IPS DF 6.9 (cell line): ENCODE results near the gene TXK.
A peak's percentile ranks its signal among the peaks of the same experiment; 100 is the strongest.

ENCODE experiments used
- DNase-seq: peaks from one replicate; pipeline ENCODE4 v3.0.0-alpha.2; 2013; ENCODE audit warnings: low read depth, low spot score
- H3K27ac ChIP-seq: one replicate; pipeline ENCODE4 v1.5.1; 2013; ENCODE audit warnings: low read length, control low read depth
- H3K27me3 ChIP-seq: 2 replicates; pipeline ENCODE4 v1.6.1; 2013; ENCODE audit warnings: mild to moderate bottlenecking, low read length; ENCODE audit not compliant: control insufficient read depth, insufficient read depth
- H3K36me3 ChIP-seq: 2 replicates; pipeline ENCODE4 v1.6.1; 2013; ENCODE audit warnings: low read length; ENCODE audit not compliant: control insufficient read depth, insufficient read depth
- H3K4me1 ChIP-seq: 2 replicates; pipeline ENCODE4 v1.6.1; 2013; ENCODE audit warnings: low read length; ENCODE audit not compliant: control insufficient read depth, insufficient read depth
- H3K4me3 ChIP-seq: 2 replicates; pipeline ENCODE4 v1.5.1; 2013; ENCODE audit warnings: mild to moderate bottlenecking, low read length
- H3K9me3 ChIP-seq: 2 replicates; pipeline ENCODE4 v1.6.1; 2013; ENCODE audit warnings: low read length, inconsistent platforms; ENCODE audit not compliant: control insufficient read depth, insufficient read depth
- WGBS: extraction: QIAGEN DNeasy Blood & Tissue Kit; methylation state at CpG from one replicate; pipeline ENCODE4 v1.1.7; 2013; ENCODE audit warnings: mixed read lengths, missing lambda C conversion rate; ENCODE audit not compliant: insufficient read length, insufficient coverage; 5-methylcytosine and 5-hydroxymethylcytosine counted together

Gene TXK

DNA sequence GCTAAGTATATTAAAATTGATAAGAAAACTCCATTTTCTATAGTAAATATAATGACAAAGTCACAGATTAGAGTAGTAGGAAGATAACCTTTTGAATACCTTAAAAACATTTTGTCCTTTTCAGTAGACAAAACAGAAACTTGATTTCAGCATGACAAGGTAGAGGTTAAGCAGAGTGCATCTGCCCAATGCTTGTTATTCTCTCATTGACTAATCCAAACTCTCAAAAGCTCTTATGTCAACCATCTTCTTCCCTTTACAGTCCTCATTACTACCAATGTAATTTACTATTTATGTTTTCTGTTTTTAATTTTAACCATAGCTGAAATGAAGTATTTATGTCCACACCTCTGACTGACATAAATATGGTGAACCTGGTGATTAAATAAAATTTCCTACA is 106.4 kb downstream of the TXK start:
- no peak for DNase-seq
- H3K27ac ChIP-seq, result no peak overlapping the region
- H3K27me3 ChIP-seq, result no peaks in the 10 kb centered on the region
- no peaks in the 10 kb centered on the region for H3K9me3 ChIP-seq
- no peaks in the 10 kb centered on the region for H3K36me3 ChIP-seq
- H3K4me1 ChIP-seq, result peaks cover 2% of the 10 kb centered on the region; the same call in 1 of the 2 replicates
- H3K4me3 ChIP-seq, result no peak overlapping the region

DNA sequence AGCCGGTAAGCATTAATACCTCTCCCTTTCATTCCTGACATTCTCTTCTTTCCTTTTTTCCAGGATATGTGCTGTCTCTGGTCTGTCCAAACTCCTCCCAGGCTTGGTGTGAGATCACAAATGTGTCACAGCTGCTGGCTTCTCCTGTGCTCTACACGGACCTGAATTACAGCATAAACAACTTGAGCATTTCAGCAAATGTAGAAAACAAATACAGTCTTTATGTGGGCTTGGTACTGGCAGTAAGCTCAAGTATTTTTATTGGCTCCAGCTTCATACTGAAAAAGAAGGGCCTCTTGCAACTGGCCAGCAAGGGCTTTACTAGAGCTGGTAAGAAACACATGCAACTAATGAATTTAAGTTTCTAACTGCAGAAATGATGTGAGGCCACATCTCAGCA is 109.0 kb downstream of the TXK start:
- WGBS, result no CpG with 5 or more reads among the region's 2 CpGs
- no peak for DNase-seq

GRCh38 chr4:48024522-48024921 is 109.5 kb downstream of the TXK start:
- WGBS, result no CpG with 5 or more reads among the region's 4 CpGs
- H3K27ac ChIP-seq, result no peak overlapping the region
- H3K4me3 ChIP-seq, result no peak overlapping the region
- no peak for DNase-seq
- H3K4me1 ChIP-seq, result peaks cover 2% of the 10 kb centered on the region; the same call in 1 of the 2 replicates
- H3K27me3 ChIP-seq, result no peaks in the 10 kb centered on the region
- H3K9me3 ChIP-seq, result no peaks in the 10 kb centered on the region
- H3K36me3 ChIP-seq, result no peaks in the 10 kb centered on the region

More for the DNA sequence above, 109.0 kb downstream of the TXK start:
- Histone ChIP-seq H3K27ac (no peak overlapping the region), H3K27me3 (no peaks in the 10 kb centered on the region), H3K36me3 (no peaks in the 10 kb centered on the region), H3K4me1 (peaks cover 2% of the 10 kb centered on the region; the same call in 1 of the 2 replicates), H3K9me3 (no peaks in the 10 kb centered on the region), H3K4me3 (no peak overlapping the region)

- H3K27ac ChIP-seq, result no peak overlapping the region
- H3K4me3 ChIP-seq, result no peak overlapping the region
- 100% methylated on average over 1 of the region's 3 CpGs for WGBS
These were observed 111.8 kb downstream of the TXK start for GRCh38 chr4:48022192-48022799.

DNA sequence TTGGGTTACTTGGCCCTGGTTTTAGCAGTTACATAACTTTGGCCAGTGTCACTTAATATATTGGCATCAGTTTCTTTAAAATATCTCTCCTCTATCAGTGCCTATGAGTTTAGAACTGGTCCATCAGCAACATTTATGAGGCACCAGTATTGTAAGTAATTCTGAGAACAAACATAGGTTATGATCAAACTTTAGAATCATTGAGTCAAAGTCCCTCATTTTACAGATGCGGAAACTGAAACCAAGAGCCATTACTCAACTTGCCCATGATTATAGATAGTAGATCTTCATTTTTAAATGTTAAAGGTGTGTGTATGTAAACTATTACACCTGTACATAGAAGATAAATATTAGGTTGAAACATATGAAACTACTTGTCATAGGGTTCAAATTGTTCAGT is 113.0 kb downstream of the TXK start:
- Histone ChIP-seq H3K9me3 (no peaks in the 10 kb centered on the region), H3K36me3 (no peaks in the 10 kb centered on the region), H3K4me3 (no peak overlapping the region), H3K27ac (no peak overlapping the region), H3K4me1 (no peaks in the 10 kb centered on the region), H3K27me3 (peaks cover 1% of the 10 kb centered on the region)
- DNase-seq, result no peak
- no CpG with 5 or more reads among the region's 1 CpG for WGBS

More at GRCh38 chr4:48022192-48022799, 111.8 kb downstream of the TXK start:
- Histone ChIP-seq H3K9me3 (no peaks in the 10 kb centered on the region), H3K4me1 (no peaks in the 10 kb centered on the region), H3K36me3 (no peaks in the 10 kb centered on the region), H3K27me3 (peaks cover 1% of the 10 kb centered on the region)
- no peak for DNase-seq

DNA sequence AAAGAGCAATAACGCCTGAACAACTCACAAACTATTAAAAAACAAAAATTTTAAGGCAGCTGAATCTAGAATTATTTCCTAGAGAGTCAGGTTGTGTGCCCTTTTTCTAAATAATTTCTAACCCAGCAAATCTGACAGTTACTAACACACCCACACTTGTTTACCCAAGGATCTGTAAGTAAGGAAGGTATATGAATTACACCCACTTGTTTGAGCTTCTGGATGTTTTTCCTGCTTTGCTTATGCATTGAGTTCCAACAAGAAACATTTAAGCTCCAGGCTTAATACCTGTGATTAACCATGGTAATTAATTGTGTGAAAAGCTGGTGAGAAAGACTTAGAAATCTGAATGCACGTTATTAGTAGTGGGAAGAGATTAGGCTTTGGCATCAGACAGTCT is 115.9 kb downstream of the TXK start:
- Histone ChIP-seq H3K4me3 (no peak overlapping the region), H3K27me3 (peaks cover 1% of the 10 kb centered on the region), H3K9me3 (no peaks in the 10 kb centered on the region), H3K4me1 (no peaks in the 10 kb centered on the region), H3K27ac (no peak overlapping the region), H3K36me3 (no peaks in the 10 kb centered on the region)
- no peak for DNase-seq
- WGBS, result no CpG with 5 or more reads among the region's 2 CpGs

- no peak overlapping the region for H3K27ac ChIP-seq
These were observed 116.9 kb downstream of the TXK start for GRCh38 chr4:48017108-48017571.

More at GRCh38 chr4:48017108-48017571, 116.9 kb downstream of the TXK start:
- no peak for DNase-seq
- no peaks in the 10 kb centered on the region for H3K9me3 ChIP-seq
- WGBS, result no CpG with 5 or more reads among the region's 35 CpGs
- H3K4me3 ChIP-seq, result peak overlapping the region; percentile 61; the same call in 1 of the 2 replicates
- H3K36me3 ChIP-seq, result no peaks in the 10 kb centered on the region
- H3K4me1 ChIP-seq, result no peaks in the 10 kb centered on the region
- H3K27me3 ChIP-seq, result peaks cover 1% of the 10 kb centered on the region
